K562 (cell line): ENCODE measurements around the gene OPRL1. TPM values are rescaled to one million over a fixed set of nuclear protein-coding genes. Genes with fewer than 3 reads are reported as not detected.

Source experiments
- CREM ChIP-seq: IDR thresholded peaks from 2 replicates; pipeline ENCODE4 v1.6.1; 2014; ENCODE audit warnings: antibody characterized with exemption, low read depth
- CTBP1 ChIP-seq: fragments of 450-650 bp; IDR thresholded peaks from 2 replicates; pipeline ENCODE4 v1.6.1; 2016; ENCODE audit warnings: borderline replicate concordance
- DPF2 ChIP-seq: fragments of 450-650 bp; IDR thresholded peaks from 2 replicates; pipeline ENCODE4 v1.6.1; 2016
- HMG20B ChIP-seq: fragments of 250-450 bp; sonication (Bioruptor Pico); IDR thresholded peaks from 2 replicates; pipeline ENCODE4 v1.5.0; 2021; ENCODE audit warnings: mild to moderate bottlenecking
- MAZ ChIP-seq, 2 experiments: fragments of 450-650 bp in 1 of 2; sonication (generic) in 1 of 2; formaldehyde crosslinking; IDR thresholded peaks in 1 of 2; conservative IDR thresholded peaks in 1 of 2; 2 replicates each; pipeline versions ENCODE4 v1.4.0 to v1.5.0; 2020; ENCODE audit warnings: mild to moderate bottlenecking in 1 of 2, missing genetic modification reagents in 1 of 2
- NR3C1 ChIP-seq: sonication (generic); formaldehyde crosslinking; IDR thresholded peaks from 2 replicates; pipeline ENCODE4 v1.8.1; 2022; ENCODE audit warnings: missing genetic modification reagents
- SMAD4 ChIP-seq: fragments of 250-450 bp; sonication (Bioruptor Pico); conservative IDR thresholded peaks from 2 replicates; pipeline ENCODE4 v1.8.0; 2021; ENCODE audit warnings: inconsistent platforms, mild to moderate bottlenecking, moderate library complexity
- TOE1 ChIP-seq, 2 experiments: fragments of 450-650 bp in 1 of 2; sonication (generic) in 1 of 2; formaldehyde crosslinking in 1 of 2; IDR thresholded peaks; 2 replicates each; pipeline versions ENCODE4 v1.7.1 to v1.8.0; 2016 to 2022; ENCODE audit warnings: borderline replicate concordance in 2 of 2, mild to moderate bottlenecking in 2 of 2, antibody characterized with exemption in 1 of 2, inconsistent platforms in 1 of 2, low read depth in 1 of 2, missing genetic modification reagents in 1 of 2, moderate library complexity in 1 of 2
- ZNF589 ChIP-seq: fragments of 200-800 bp; sonication (Bioruptor generic); IDR thresholded peaks from 2 replicates; pipeline ENCODE4 v1.6.1; 2016; ENCODE audit warnings: low read depth, missing genetic modification characterization, missing compliant biosample characterization
- polyA plus RNA-seq, 8 experiments: library from polyadenylated mRNA; depleted of rRNA in 4 of 8; stranded (reverse) in 5 of 8; unstranded in 3 of 8; fragments of >200 nt; fragmentation: Nextera tagmentation in 2 of 8; fragmentation: Illumina TruSeq in 1 of 8; extraction: Ambion mirVana in 2 of 8; extraction: Trizol in 1 of 8; gene quantifications; 2 replicates each; pipeline versions ENCODE4 v1.2.1 to v1.2.3, GENCODE V29; 2011 to 2014; ENCODE audit warnings: inconsistent platforms in 1 of 8, missing spikeins in 1 of 8
- total RNA-seq, 7 experiments: library from RNA; depleted of rRNA in 6 of 7; stranded (reverse); fragments of >200 nt in 6 of 7; fragmentation: Illumina TruSeq in 2 of 7; extraction: Trizol in 2 of 7; gene quantifications; 2 replicates each; pipeline versions ENCODE4 v1.2.1 to v1.2.3, GENCODE V29; 2011 to 2021; ENCODE audit warnings: low replicate concordance in 1 of 7
- TF ChIP-seq, protein P1 (sequence below): fragments of 200-800 bp; sonication (Bioruptor generic); IDR thresholded peaks from 2 replicates; pipeline ENCODE4 v1.6.1; 2017; ENCODE audit warnings: missing genetic modification characterization, missing compliant biosample characterization
- TF ChIP-seq, protein P2 (sequence below): sonication (generic); formaldehyde crosslinking; IDR thresholded peaks from 2 replicates; pipeline ENCODE4 v1.8.0; 2023; ENCODE audit warnings: mild to moderate bottlenecking, missing genetic modification reagents
- TF ChIP-seq, protein P3 (sequence below), 3 experiments: fragments of 200-800 bp in 1 of 3; sonication (Bioruptor generic) in 1 of 3; sonication (generic) in 1 of 3; formaldehyde crosslinking in 1 of 3; IDR thresholded peaks; 2 replicates each; pipeline versions ENCODE4 v1.6.1 to v1.8.0; 2016 to 2022; ENCODE audit warnings: mild to moderate bottlenecking in 2 of 3, missing compliant biosample characterization in 2 of 3, missing genetic modification characterization in 2 of 3, missing genetic modification reagents in 1 of 3
- TF ChIP-seq, protein P4 (sequence below): sonication (generic); IDR thresholded peaks from 2 replicates; pipeline ENCODE4 v1.6.1; 2016
- TF ChIP-seq, protein P5 (sequence below): fragments of 150-350 bp; conservative IDR thresholded peaks from 2 replicates; pipeline ENCODE4 v1.6.1; 2014; ENCODE audit warnings: low read length

OPRL1 gene
- total and polyA plus RNA-seq, 9 of the 15 experiments (the other 6 are each of a cell fraction or from before 2014, with no cell fraction given), result 0.06 to 0.33 (median 0.11) TPM; not detected in 2

DNA sequence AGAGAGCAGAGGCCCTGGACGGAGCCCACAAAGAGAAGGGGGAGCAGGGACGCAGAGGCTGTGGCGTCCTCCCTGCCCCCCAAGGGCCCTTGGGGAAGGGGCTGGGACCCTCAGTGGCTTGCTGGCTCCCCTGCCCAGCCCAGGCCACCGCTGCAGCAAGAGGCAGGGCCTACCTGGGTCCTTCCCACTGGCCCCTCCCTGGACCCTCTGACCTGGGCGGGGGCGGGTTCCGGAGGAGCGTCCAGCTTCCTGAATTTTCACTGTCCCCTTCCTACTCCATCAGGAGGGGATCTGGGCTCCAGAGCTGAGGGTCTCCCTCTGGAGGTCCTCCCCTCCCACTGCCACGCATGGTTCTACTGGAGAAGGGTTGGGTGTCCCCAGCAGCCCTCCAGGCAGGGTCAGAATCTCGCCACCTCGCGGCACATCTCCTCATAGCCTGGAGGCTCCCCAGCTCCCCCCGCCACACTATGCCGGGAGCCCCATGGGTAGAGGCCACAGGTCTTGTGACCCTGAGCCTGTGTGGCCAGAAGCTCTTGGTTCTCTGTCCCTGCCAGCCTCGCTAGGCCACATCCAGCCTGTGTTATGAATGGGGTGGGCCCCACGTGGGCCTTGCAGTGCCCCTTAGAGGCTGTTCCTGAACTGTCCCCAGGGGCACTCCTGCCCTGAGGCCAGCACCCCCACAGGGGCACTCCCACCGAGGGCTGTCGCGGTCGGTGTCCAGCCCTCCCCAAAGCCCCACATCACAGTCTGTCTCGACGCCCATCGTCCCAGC lies 29.4 kb upstream of the OPRL1 start (continued):
- TF ChIP-seq, protein P1, sequence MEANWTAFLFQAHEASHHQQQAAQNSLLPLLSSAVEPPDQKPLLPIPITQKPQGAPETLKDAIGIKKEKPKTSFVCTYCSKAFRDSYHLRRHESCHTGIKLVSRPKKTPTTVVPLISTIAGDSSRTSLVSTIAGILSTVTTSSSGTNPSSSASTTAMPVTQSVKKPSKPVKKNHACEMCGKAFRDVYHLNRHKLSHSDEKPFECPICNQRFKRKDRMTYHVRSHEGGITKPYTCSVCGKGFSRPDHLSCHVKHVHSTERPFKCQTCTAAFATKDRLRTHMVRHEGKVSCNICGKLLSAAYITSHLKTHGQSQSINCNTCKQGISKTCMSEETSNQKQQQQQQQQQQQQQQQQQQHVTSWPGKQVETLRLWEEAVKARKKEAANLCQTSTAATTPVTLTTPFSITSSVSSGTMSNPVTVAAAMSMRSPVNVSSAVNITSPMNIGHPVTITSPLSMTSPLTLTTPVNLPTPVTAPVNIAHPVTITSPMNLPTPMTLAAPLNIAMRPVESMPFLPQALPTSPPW, result peak; percentile 86
- TF ChIP-seq TOE1 (IDR thresholded peaks at IDR 0.05; ENCODE audit: borderline replicate concordance) (peak; percentile 54; the same call in 1 of the 2 replicates), TOE1 (CRISPR knock-in tag; IDR thresholded peaks at IDR 0.05; ENCODE audit: borderline replicate concordance, low read depth) (no peak), CREM (0 out of 2 replicates have a peak, but pooled peaks have one; percentile 10), ZNF589 (CRISPR knock-in tag) (no peak), SMAD4 (CRISPR knock-in tag) (no peak), DPF2 (0 out of 2 replicates have a peak, but pooled peaks have one; percentile 11), MAZ (CRISPR knock-in tag; conservative IDR thresholded peaks at IDR 0.05 in 1 of 2, IDR thresholded peaks at IDR 0.05 in 1 of 2) (no peak; a peak in 3 of 4 replicates), HMG20B (CRISPR knock-in tag) (0 out of 2 replicates have a peak, but pooled peaks have one; percentile 55), NR3C1 (CRISPR knock-in tag) (no peak), CTBP1 (peak; percentile 51; the same call in 1 of the 2 replicates)
- TF ChIP-seq, protein P2, sequence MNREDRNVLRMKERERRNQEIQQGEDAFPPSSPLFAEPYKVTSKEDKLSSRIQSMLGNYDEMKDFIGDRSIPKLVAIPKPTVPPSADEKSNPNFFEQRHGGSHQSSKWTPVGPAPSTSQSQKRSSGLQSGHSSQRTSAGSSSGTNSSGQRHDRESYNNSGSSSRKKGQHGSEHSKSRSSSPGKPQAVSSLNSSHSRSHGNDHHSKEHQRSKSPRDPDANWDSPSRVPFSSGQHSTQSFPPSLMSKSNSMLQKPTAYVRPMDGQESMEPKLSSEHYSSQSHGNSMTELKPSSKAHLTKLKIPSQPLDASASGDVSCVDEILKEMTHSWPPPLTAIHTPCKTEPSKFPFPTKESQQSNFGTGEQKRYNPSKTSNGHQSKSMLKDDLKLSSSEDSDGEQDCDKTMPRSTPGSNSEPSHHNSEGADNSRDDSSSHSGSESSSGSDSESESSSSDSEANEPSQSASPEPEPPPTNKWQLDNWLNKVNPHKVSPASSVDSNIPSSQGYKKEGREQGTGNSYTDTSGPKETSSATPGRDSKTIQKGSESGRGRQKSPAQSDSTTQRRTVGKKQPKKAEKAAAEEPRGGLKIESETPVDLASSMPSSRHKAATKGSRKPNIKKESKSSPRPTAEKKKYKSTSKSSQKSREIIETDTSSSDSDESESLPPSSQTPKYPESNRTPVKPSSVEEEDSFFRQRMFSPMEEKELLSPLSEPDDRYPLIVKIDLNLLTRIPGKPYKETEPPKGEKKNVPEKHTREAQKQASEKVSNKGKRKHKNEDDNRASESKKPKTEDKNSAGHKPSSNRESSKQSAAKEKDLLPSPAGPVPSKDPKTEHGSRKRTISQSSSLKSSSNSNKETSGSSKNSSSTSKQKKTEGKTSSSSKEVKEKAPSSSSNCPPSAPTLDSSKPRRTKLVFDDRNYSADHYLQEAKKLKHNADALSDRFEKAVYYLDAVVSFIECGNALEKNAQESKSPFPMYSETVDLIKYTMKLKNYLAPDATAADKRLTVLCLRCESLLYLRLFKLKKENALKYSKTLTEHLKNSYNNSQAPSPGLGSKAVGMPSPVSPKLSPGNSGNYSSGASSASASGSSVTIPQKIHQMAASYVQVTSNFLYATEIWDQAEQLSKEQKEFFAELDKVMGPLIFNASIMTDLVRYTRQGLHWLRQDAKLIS (CRISPR knock-in tag), result no peak
- TF ChIP-seq, protein P3, sequence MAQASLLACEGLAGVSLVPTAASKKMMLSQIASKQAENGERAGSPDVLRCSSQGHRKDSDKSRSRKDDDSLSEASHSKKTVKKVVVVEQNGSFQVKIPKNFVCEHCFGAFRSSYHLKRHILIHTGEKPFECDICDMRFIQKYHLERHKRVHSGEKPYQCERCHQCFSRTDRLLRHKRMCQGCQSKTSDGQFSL (CRISPR knock-in tag; IDR thresholded peaks at IDR 0.05), result peak; percentile 85
- TF ChIP-seq, protein P3 (tag; IDR thresholded peaks at IDR 0.05), result peak in 1 of 2 experiments; percentile 68; a peak in 2 of 4 replicates
- TF ChIP-seq, protein P4, sequence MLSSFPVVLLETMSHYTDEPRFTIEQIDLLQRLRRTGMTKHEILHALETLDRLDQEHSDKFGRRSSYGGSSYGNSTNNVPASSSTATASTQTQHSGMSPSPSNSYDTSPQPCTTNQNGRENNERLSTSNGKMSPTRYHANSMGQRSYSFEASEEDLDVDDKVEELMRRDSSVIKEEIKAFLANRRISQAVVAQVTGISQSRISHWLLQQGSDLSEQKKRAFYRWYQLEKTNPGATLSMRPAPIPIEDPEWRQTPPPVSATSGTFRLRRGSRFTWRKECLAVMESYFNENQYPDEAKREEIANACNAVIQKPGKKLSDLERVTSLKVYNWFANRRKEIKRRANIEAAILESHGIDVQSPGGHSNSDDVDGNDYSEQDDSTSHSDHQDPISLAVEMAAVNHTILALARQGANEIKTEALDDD, result no peak
- TF ChIP-seq, protein P5, sequence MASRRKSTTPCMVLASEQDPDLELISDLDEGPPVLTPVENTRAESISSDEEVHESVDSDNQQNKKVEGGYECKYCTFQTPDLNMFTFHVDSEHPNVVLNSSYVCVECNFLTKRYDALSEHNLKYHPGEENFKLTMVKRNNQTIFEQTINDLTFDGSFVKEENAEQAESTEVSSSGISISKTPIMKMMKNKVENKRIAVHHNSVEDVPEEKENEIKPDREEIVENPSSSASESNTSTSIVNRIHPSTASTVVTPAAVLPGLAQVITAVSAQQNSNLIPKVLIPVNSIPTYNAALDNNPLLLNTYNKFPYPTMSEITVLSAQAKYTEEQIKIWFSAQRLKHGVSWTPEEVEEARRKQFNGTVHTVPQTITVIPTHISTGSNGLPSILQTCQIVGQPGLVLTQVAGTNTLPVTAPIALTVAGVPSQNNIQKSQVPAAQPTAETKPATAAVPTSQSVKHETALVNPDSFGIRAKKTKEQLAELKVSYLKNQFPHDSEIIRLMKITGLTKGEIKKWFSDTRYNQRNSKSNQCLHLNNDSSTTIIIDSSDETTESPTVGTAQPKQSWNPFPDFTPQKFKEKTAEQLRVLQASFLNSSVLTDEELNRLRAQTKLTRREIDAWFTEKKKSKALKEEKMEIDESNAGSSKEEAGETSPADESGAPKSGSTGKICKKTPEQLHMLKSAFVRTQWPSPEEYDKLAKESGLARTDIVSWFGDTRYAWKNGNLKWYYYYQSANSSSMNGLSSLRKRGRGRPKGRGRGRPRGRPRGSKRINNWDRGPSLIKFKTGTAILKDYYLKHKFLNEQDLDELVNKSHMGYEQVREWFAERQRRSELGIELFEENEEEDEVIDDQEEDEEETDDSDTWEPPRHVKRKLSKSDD, result no peak
